OCI-LY7 (cell line): ENCODE data around the gene NRCAM. TPM values are rescaled to one million over a fixed set of nuclear protein-coding genes. Genes with fewer than 3 reads are reported as not detected.

ENCODE experiments used
- BruUV-seq: library from RNA; stranded (reverse); fragments of 400-500 nt; replicated peaks from 2 replicates; lab custom pipeline; 2021; lab: Mats Ljungman, UMichigan
- CTCF ChIA-PET: fragments of 300-600 bp; sonication (Branson Sonifier 250); formaldehyde crosslinking; loops from one replicate; lab custom pipeline; 2022; ENCODE audit warnings: antibody characterized with exemption; ENCODE audit not compliant: unreplicated experiment; lab: Charles Lee
- POLR2A ChIA-PET: fragments of 300-600 bp; sonication (Branson Sonifier 250); formaldehyde crosslinking; loops from one replicate; lab custom pipeline; 2022; ENCODE audit warnings: antibody characterized with exemption; lab: Charles Lee
- DNase-seq: peaks from one replicate; pipeline ENCODE4 v3.0.0-alpha.2; 2015; ENCODE audit warnings: low spot score
- H2AFZ ChIP-seq: fragments of 200-600 bp; sonication (generic), shearing (Covaris generic); 2 replicates; pipeline ENCODE4 v1.6.1; 2014; ENCODE audit warnings: mild to moderate bottlenecking, antibody characterized with exemption, low read length, moderate library complexity
- H3K27ac ChIP-seq: fragments of 200-600 bp; sonication (generic); 2 replicates; pipeline ENCODE4 v1.5.1; 2014; ENCODE audit warnings: mixed run types, low read depth, mild to moderate bottlenecking, moderate library complexity, low read length, inconsistent platforms; ENCODE audit not compliant: poor library complexity, severe bottlenecking
- H3K36me3 ChIP-seq: fragments of 200-600 bp; sonication (generic); 2 replicates; pipeline ENCODE4 v1.6.1; 2014; ENCODE audit warnings: mild to moderate bottlenecking, antibody characterized with exemption, low read length, moderate library complexity, mixed read lengths; ENCODE audit not compliant: insufficient read depth
- H3K4me1 ChIP-seq: fragments of 200-600 bp; sonication (generic); 2 replicates; pipeline ENCODE4 v1.5.1; 2014; ENCODE audit warnings: mild to moderate bottlenecking, low read length; ENCODE audit not compliant: insufficient read depth, poor library complexity, severe bottlenecking
- H3K4me2 ChIP-seq: fragments of 200-600 bp; sonication (generic); 2 replicates; pipeline ENCODE4 v1.6.1; 2014; ENCODE audit warnings: mild to moderate bottlenecking, low read length
- H3K4me3 ChIP-seq: fragments of 200-600 bp; sonication (generic); 2 replicates; pipeline ENCODE4 v1.5.1; 2014; ENCODE audit warnings: mild to moderate bottlenecking, low read depth, low read length; ENCODE audit not compliant: poor library complexity, severe bottlenecking
- H3K79me2 ChIP-seq: fragments of 200-600 bp; sonication (generic); 2 replicates; pipeline ENCODE4 v1.6.1; 2016; ENCODE audit warnings: low read depth, mild to moderate bottlenecking, low read length, moderate library complexity, mixed read lengths; ENCODE audit not compliant: insufficient read depth
- H3K9me2 ChIP-seq: fragments of 200-600 bp; sonication (generic); 2 replicates; pipeline ENCODE4 v1.6.1; 2016; ENCODE audit warnings: mild to moderate bottlenecking, low read length, mixed read lengths; ENCODE audit not compliant: insufficient read depth
- H3K9me3 ChIP-seq: fragments of 200-600 bp; sonication (generic); 2 replicates; pipeline ENCODE4 v1.6.1; 2014; ENCODE audit warnings: mild to moderate bottlenecking, mixed run types, low read length, mixed read lengths
- H4K20me1 ChIP-seq: fragments of 200-600 bp; sonication (generic); 2 replicates; pipeline ENCODE4 v1.6.1; 2014; ENCODE audit warnings: mild to moderate bottlenecking, antibody characterized with exemption, low read length, moderate library complexity, mixed read lengths; ENCODE audit not compliant: insufficient read depth
- CTCF ChIP-seq: fragments of 200-600 bp; sonication (generic); conservative IDR thresholded peaks from 2 replicates; pipeline ENCODE4 v1.5.1; 2014; ENCODE audit warnings: mild to moderate bottlenecking, antibody characterized with exemption, low read length, moderate library complexity, mixed read lengths
- EZH2phosphoT487 ChIP-seq: fragments of 200-600 bp; sonication (generic); IDR thresholded peaks from 2 replicates; pipeline ENCODE4 v1.6.1; 2018; ENCODE audit warnings: low read depth, borderline replicate concordance, mild to moderate bottlenecking, mixed run types, antibody characterized with exemption, low read length, moderate library complexity, mixed read lengths
- intact Hi-C: fragments of 100-400 bp; cut with micrococcal nuclease; formaldehyde crosslinking; loops from one replicate; pipeline ENCODE4 v1.10.0; 2022; ENCODE audit not compliant: unreplicated experiment
- total RNA-seq, 2 experiments: library from RNA; depleted of rRNA in 1 of 2; stranded (reverse); fragments of >200 nt in 1 of 2; shearing (Covaris generic) in 1 of 2; gene quantifications; 2 replicates each; pipeline ENCODE4 v1.2.3, GENCODE V29; 2014 to 2022

Gene NRCAM
- total RNA-seq, 2 experiments from 2014 or later = not detected

- TF ChIP-seq EZH2phosphoT487 = no peak
- TF ChIP-seq CTCF = no peak
- H3K36me3 ChIP-seq = no peaks in the 10 kb centered on the region
- H3K9me2 ChIP-seq = no peaks in the 10 kb centered on the region; the same call in 1 of the 2 replicates
- no peak overlapping the region for H3K4me2 ChIP-seq
- H3K79me2 ChIP-seq = no peaks in the 10 kb centered on the region
- no peaks in the 10 kb centered on the region for H3K4me1 ChIP-seq
- H3K27ac ChIP-seq = no peak overlapping the region
- no TSS peak for BruUV-seq
- no peak overlapping the region for H3K4me3 ChIP-seq
- no peaks in the 10 kb centered on the region for H4K20me1 ChIP-seq
- no peaks in the 10 kb centered on the region for H3K9me3 ChIP-seq
- POLR2A ChIA-PET = interaction anchor here (0.7 to 0.9 kb wide), 2 partner anchors 115 to 181 kb away, joined by 3 to 4 read pairs; no protein-coding TSS in a partner anchor
- CTCF ChIA-PET = no interaction called here
- no peak for DNase-seq
- H2AFZ ChIP-seq = no peak overlapping the region
- intact Hi-C loops = no loop called here
Observed at GRCh38 chr7:108266491-108266890, 189.7 kb downstream of the NRCAM start.

GRCh38 chr7:108266035-108266434 is 190.2 kb downstream of the NRCAM start:
- POLR2A ChIA-PET = interaction anchor here (0.7 to 0.9 kb wide), 2 partner anchors 115 to 181 kb away, joined by 3 to 4 read pairs; no protein-coding TSS in a partner anchor
- DNase-seq = no peak
- no peaks in the 10 kb centered on the region for H4K20me1 ChIP-seq
- intact Hi-C loops = no loop called here
- H2AFZ ChIP-seq = no peak overlapping the region
- CTCF ChIA-PET = no interaction called here
- H3K36me3 ChIP-seq = no peaks in the 10 kb centered on the region
- no peaks in the 10 kb centered on the region for H3K9me3 ChIP-seq
- no peak overlapping the region for H3K4me3 ChIP-seq
- TF ChIP-seq EZH2phosphoT487 (no peak), CTCF (no peak)
- no peaks in the 10 kb centered on the region; the same call in 1 of the 2 replicates for H3K9me2 ChIP-seq
- no peaks in the 10 kb centered on the region for H3K4me1 ChIP-seq
- no peak overlapping the region for H3K27ac ChIP-seq
- no peaks in the 10 kb centered on the region for H3K79me2 ChIP-seq
- BruUV-seq = no TSS peak
- H3K4me2 ChIP-seq = no peak overlapping the region

GRCh38 chr7:108265007-108265406 is 191.2 kb downstream of the NRCAM start:
- Histone ChIP-seq H3K4me2 (no peak overlapping the region), H4K20me1 (no peaks in the 10 kb centered on the region), H3K36me3 (no peaks in the 10 kb centered on the region), H2AFZ (no peak overlapping the region), H3K4me1 (no peaks in the 10 kb centered on the region), H3K79me2 (no peaks in the 10 kb centered on the region), H3K4me3 (no peak overlapping the region), H3K9me2 (no peaks in the 10 kb centered on the region), H3K9me3 (no peaks in the 10 kb centered on the region), H3K27ac (no peak overlapping the region)
- no peak for TF ChIP-seq EZH2phosphoT487
- no peak for TF ChIP-seq CTCF
- DNase-seq = no peak
- intact Hi-C loops = no loop called here
- BruUV-seq = no TSS peak
- CTCF ChIA-PET = no interaction called here
- POLR2A ChIA-PET = no interaction called here
